Ishikawa (cell line): ENCODE measurements around the gene LRRIQ1.

Source experiments
- CEBPB ChIP-seq: IDR thresholded peaks from 2 replicates; pipeline ENCODE4 v1.6.1; 2012
- CREB1 ChIP-seq: IDR thresholded peaks from 2 replicates; pipeline ENCODE4 v1.6.1; 2012; ENCODE audit warnings: low read depth
- EGR1 ChIP-seq: IDR thresholded peaks from 2 replicates; pipeline ENCODE4 v1.6.1; 2012
- EP300 ChIP-seq: IDR thresholded peaks from 2 replicates; pipeline ENCODE4 v1.6.1; 2012; ENCODE audit warnings: borderline replicate concordance
- FOXM1 ChIP-seq: IDR thresholded peaks from 2 replicates; pipeline ENCODE4 v1.6.1; 2012; ENCODE audit warnings: low read depth, borderline replicate concordance
- MAX ChIP-seq: IDR thresholded peaks from 2 replicates; pipeline ENCODE4 v1.6.1; 2012
- NFIC ChIP-seq: IDR thresholded peaks from 2 replicates; pipeline ENCODE4 v1.6.1; 2012
- RAD21 ChIP-seq: IDR thresholded peaks from 2 replicates; pipeline ENCODE4 v1.6.1; 2012; ENCODE audit warnings: low read depth
- REST ChIP-seq: IDR thresholded peaks from 2 replicates; pipeline ENCODE4 v1.6.1; 2012; ENCODE audit warnings: low read depth, mild to moderate bottlenecking
- TAF1 ChIP-seq: IDR thresholded peaks from 2 replicates; pipeline ENCODE4 v1.6.1; 2012; ENCODE audit warnings: low read depth, mild to moderate bottlenecking
- TCF12 ChIP-seq: IDR thresholded peaks from 2 replicates; pipeline ENCODE4 v1.6.1; 2012; ENCODE audit warnings: low read depth
- TEAD4 ChIP-seq: IDR thresholded peaks from 2 replicates; pipeline ENCODE4 v1.6.1; 2012
- USF1 ChIP-seq: IDR thresholded peaks from 2 replicates; pipeline ENCODE4 v1.6.1; 2012
- YY1 ChIP-seq: IDR thresholded peaks from 2 replicates; pipeline ENCODE4 v1.6.1; 2012; ENCODE audit warnings: low read depth
- ZBTB7A ChIP-seq: IDR thresholded peaks from 2 replicates; pipeline ENCODE4 v1.6.1; 2012; ENCODE audit warnings: low read depth

Gene LRRIQ1

GRCh38 chr12:85089792-85090191 is 53.6 kb downstream of the LRRIQ1 start:
- no peak for TF ChIP-seq RAD21
- TF ChIP-seq FOXM1 = no peak
- TF ChIP-seq REST = no peak
- no peak for TF ChIP-seq CREB1
- no peak for TF ChIP-seq EGR1
- no peak for TF ChIP-seq YY1
- TF ChIP-seq ZBTB7A = no peak
- no peak for TF ChIP-seq USF1
- TF ChIP-seq TEAD4 = no peak
- no peak for TF ChIP-seq TCF12
- no peak for TF ChIP-seq CEBPB
- no peak for TF ChIP-seq TAF1
- no peak for TF ChIP-seq EP300
- TF ChIP-seq NFIC = no peak
- TF ChIP-seq MAX = no peak

- no peak for TF ChIP-seq EP300
- TF ChIP-seq CEBPB = no peak
- TF ChIP-seq RAD21 = no peak
Observed at GRCh38 chr12:85092814-85093370, 56.7 kb downstream of the LRRIQ1 start.

GRCh38 chr12:85095501-85095900 is 59.4 kb downstream of the LRRIQ1 start:
- TF ChIP-seq CEBPB (no peak), TCF12 (no peak), EGR1 (no peak), FOXM1 (no peak), ZBTB7A (no peak), TAF1 (no peak)

- TF ChIP-seq REST = no peak
- TF ChIP-seq TEAD4 = no peak
- no peak for TF ChIP-seq ZBTB7A
- no peak for TF ChIP-seq YY1
- TF ChIP-seq EP300 = no peak
- TF ChIP-seq USF1 = no peak
- no peak for TF ChIP-seq TCF12
- TF ChIP-seq RAD21 = no peak
- no peak for TF ChIP-seq MAX
- no peak for TF ChIP-seq EGR1
- no peak for TF ChIP-seq FOXM1
- TF ChIP-seq CREB1 = no peak
- no peak for TF ChIP-seq TAF1
- no peak for TF ChIP-seq NFIC
- no peak for TF ChIP-seq CEBPB
Observed at GRCh38 chr12:85130646-85131045, 94.5 kb downstream of the LRRIQ1 start.

- TF ChIP-seq TEAD4 (no peak), EGR1 (no peak), CREB1 (no peak), FOXM1 (no peak), REST (no peak), TCF12 (no peak), USF1 (no peak), MAX (no peak), RAD21 (no peak)
Observed at GRCh38 chr12:85138833-85139232, 102.7 kb downstream of the LRRIQ1 start.
